GM18861 (cell line): ENCODE data around the gene SCN10A.

Experiments used
- ATAC-seq: cut with Tn5 transposase; IDR thresholded peaks from one replicate; pipeline ENCODE4 v1.9.1; 2021; ENCODE audit not compliant: unreplicated experiment

SCN10A gene

DNA sequence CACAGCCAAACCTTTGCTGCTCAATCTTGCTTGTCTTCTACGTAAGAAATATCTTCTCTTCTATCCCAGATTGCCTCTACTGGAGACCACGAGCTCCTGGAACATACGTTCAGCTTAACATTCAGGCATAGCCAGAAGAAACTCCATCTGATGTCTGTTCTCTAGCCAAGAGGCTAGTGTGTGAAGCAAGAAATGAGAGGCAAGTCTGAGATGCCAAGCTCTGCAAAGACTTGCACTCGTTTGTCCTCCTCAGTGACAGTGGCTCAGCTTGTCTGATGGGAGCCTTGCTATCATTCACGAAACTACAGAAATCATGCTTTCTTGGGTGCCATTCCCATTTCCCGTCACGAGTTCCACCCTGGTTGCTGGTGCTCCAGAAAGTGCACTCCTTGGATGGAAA lies at the start of gene SCN10A:
Gene SCN10A (minus strand): TSS at position 192 of the 400 bp plus-strand sequence. CDS start 22,207 bp downstream, outside the sequence.
- no peak for ATAC-seq

- no peak for ATAC-seq
These were observed 37.0 kb upstream of the SCN10A start for GRCh38 chr3:38853011-38853410.

- ATAC-seq = no peak
These were observed 27.9 kb upstream of the SCN10A start for GRCh38 chr3:38843898-38844297.

DNA sequence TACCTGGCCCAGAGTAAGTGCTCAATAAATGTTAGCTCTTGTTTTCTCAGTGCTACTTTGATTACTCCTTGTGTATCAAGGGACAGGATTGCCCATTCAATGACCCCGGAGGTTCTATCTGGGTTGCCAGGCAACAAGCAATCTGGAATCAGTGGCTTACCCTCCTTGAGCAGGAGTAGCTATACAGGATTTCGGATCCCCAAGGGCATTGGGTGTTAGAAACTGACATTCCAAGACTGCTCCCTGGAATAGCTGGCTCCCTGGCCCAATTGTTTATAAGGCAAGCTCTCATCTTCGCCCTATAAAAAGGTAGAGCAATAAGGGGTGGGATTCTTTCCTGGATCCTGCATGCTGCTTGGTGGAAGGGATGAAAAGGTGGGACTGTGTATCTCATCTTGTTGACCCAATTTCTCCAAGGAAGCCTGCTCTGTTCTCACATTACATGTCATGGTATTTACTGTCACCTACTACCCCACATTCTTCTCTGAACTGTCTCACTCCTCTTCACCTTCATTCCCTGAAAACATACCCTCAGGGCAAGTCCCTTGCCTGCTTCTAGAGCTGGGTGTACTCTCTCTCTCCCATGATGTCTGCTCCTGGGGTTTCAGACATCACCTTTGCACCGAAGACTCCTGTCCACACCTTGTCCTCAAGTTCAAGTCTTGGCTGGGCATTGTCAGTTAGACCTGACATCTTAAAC lies 26.4 kb upstream of the SCN10A start:
- ATAC-seq = no peak

- ATAC-seq = no peak
These were observed 25.0 kb upstream of the SCN10A start for GRCh38 chr3:38840987-38841386.

DNA sequence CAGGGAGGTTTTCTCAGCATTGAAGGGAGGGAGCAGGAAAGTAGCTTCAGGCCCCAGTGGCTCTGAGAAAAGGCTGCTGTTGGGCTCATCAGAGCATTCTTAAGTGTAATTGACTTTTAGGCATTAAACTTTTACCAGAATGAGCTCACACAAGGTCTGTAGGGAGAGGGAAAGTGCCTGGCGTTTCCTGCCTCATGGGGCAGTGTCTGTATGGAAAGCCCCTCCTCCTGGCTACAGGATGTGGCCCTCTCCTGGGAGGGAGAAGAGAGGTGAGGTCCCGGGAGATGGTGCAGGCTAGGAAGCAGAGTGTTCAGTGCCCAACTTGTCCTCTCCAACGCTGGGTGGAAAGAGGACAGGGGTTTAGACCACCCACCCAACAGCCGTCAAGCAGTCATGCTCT lies 21.3 kb upstream of the SCN10A start:
- ATAC-seq = no peak

DNA sequence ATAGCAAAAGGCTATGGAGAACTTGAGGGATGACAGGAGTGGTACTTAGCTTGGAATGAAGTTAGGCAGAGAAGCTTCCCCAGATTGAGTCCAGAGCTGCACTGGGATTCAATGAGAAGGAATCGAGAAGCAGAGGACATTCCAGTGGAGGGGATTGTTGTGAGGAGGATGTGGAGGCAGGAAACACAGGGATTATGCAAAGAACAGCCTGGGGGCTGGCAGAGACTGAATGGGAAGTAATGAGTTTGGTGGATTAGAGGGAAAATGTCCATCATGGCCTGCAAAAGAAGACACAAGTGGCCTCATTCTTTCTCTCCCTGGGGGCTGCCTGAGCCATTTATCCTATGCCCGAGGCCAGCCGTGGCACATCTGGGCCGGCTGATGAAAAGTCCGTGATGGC lies 20.5 kb upstream of the SCN10A start:
- ATAC-seq = no peak

DNA sequence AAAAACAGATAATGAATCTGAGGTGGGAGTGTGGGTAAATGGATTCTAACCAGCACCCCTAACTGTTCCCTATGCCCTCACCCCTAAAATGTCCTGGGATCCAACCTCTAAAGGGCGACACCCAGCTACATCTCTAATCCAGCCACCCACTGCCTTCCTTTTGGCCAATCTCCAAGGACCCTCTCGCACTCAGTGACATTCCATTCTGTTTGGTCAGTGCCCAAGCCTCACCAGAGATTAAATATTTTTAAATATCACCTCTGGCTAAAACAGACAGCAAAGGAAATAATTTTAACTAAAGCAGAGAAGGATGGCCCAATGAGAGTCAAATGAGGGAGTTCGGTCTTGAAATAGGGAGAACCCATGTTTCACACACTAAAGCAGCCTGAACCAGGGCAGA lies 19.9 kb upstream of the SCN10A start:
- ATAC-seq = no peak

GRCh38 chr3:38834717-38835116 lies 18.7 kb upstream of the SCN10A start:
- ATAC-seq = no peak

DNA sequence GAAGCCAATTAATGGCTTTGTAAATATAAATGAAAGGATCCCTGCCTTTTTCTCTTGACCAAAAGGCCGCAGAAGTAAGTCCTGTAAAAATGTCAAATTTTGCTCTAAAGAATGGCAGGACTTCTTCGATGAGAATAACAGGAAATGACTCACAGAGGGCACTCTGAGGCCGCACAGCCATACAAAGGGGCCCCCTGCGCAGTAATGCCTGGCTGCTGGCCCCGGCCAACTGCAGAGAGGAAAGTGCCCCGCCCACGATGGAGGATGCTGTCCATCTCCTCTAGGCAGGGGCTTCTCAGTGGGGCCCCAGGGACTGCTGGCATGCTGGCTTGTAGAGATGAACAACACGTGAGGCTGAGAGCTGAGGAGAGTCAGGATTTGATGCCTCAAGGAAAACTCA lies 18.1 kb upstream of the SCN10A start:
- no peak for ATAC-seq

DNA sequence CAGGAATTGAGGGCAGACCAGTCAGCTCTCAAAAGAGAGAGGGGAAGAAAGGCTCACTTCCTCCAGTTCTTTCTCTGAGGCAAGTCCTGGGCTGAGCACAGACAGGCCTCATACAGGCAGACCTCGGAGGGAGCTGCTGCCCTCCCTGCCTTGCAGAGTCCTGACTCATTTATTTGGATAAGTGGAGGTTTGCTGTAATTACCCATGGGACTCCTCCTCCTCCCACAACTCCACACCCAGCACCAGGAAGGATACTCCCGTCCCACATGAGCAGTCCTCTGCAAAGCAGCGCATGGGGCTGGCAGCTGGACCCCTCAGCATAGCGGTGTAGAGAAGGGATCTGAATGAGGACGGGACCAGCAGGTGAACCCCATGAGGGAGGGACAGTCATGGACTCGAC lies 13.4 kb upstream of the SCN10A start:
- ATAC-seq = no peak

DNA sequence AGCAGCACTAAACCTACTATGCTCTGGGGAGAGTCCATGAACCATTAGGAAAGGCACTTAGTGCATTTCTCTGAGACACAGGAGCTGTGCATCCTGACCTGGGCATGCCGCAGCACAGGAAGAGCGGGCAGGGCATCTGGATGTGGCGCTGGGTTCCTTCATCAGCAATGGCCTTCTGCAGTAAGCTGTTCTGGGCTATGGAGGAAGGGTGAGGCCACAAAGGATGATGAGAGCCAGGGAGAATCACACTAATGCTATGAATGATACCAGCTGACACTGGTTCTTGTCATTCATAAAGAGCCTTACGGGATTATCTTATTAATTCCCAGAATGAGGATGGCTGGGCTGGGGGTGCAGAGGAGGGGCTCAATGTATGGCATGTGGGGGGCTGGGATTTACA lies 12.7 kb upstream of the SCN10A start:
- no peak for ATAC-seq

DNA sequence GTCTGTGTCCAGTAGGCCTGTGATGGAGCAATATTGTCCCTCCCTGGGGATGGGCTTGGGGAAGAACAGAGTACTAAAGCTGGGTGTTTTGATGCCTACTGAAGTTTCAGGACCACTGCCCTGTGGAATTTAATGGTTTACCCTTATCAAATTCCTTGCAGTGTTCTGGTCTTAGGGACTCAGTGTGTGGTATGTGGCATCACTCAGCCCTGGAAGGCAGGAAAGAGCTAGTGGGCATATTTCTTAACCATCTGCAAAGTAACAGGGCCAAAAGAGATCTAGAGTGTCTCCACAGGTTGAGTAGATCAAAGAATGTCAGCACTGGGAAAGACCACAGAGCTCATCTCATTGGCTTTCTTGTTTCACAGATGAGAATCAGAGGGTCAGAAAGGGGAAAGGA lies 11.8 kb upstream of the SCN10A start:
- ATAC-seq = no peak

- no peak for ATAC-seq
These were observed 10.0 kb upstream of the SCN10A start for GRCh38 chr3:38826001-38826400.

GRCh38 chr3:38824349-38824748 lies 8.3 kb upstream of the SCN10A start:
- ATAC-seq = no peak

DNA sequence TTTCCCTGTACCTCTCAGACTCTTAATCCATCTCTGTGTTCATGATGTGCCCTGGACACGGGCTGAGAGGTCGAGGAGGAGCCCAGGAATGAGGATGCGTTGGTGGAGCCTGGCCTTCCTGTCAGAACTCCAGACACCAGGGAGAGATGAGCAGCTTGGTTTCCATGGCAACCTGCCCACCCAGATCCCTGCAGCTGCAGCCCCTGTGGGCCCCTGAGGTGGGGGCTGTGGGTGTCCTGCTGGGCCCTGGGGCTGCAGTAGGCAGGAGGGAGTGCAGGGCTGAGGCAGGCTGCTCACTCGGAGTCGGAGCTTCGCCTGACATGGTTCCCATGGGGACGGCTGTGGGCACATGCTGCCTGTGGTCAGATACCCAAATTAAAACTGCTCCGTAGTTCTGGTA lies 7.7 kb upstream of the SCN10A start:
- no peak for ATAC-seq

DNA sequence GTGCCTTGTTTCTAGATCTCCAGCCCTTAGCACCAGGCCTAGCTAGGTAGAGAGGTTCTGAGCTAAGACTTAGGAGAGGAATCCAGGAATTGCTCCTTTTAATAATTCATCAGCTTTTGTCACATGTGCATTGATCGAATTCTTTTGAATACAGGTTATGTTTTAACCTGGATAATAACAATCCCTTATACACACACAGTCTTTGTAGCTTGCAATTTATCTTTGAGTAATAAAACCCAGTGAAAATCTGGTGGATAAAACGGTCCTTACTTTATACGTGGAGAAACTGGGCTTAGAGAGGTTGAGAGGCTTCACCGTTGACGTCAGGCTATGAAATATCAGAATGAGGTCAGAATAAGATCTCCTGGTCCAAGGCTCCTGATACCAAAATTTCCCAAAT lies 7.2 kb upstream of the SCN10A start:
- no peak for ATAC-seq

- ATAC-seq = no peak
These were observed 4.2 kb downstream of the SCN10A start for GRCh38 chr3:38811822-38812221.

- no peak for ATAC-seq
These were observed 10.1 kb downstream of the SCN10A start for GRCh38 chr3:38805765-38806386.

DNA sequence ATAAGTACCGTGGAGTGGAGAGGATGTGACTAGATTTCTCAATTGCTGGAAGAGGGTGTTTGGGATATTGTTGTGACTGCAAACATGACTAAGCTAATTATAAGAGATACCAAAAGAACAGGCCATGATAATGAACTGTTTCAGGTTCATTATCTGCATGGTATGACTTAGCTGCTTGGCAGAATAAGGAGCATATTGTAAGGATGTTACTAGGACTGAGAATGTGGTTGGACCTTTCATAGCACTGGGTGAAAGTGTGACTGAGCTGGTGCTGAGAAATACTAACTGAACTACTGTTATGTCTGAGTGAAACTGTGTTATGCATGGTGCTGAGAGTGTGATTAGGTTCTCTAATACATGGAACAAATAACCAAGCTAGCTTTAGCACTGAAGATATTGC lies 11.0 kb downstream of the SCN10A start:
- no peak for ATAC-seq

- no peak for ATAC-seq
These were observed 15.5 kb downstream of the SCN10A start for GRCh38 chr3:38800511-38800910.

DNA sequence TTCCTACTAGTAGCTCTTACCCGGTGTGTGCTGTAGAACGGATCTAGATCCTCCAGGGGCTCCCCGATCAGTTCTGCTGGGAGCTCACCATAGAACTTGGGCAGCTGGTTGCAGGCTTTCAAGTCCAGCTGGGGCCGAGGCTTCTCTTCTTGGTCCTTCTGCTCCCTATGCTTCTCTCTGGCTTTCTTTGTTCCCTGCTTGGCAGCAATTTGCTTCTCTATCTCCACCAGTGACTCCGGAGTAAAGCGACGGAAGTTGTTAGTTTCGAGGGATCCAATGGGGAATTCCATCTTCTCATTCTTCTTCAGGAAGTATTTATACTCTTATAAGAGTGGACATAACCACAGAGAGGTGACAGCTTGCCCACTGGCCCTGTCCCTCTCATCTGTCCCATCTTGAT lies 22.3 kb downstream of the SCN10A start:
- ATAC-seq = no peak

- ATAC-seq = no peak
These were observed 23.0 kb downstream of the SCN10A start for GRCh38 chr3:38792983-38793382.
